NCI-H146 treated with DMSO at 0.1 percent for 48 hours (cell line): ENCODE measurements around the gene DEPDC1B.
"Not testable (repeated sequence)": the region's sequence is repeated elsewhere in the genome, so short reads cannot be mapped to it uniquely, and the experiment has no call there.

Experiments
- DNase-seq: peaks from one replicate; lab custom pipeline; 2025; ENCODE audit not compliant: unreplicated experiment; lab: John Stamatoyannopoulos, UW

The DEPDC1B gene

GRCh38 chr5:60590172-60590571 is 109.8 kb downstream of the DEPDC1B start:
- DNase-seq, result no peak

- not testable (repeated sequence) for DNase-seq
These were observed 112.7 kb downstream of the DEPDC1B start for GRCh38 chr5:60587312-60587711.

- DNase-seq, result no peak
These were observed 113.6 kb downstream of the DEPDC1B start for GRCh38 chr5:60586307-60586901.

GRCh38 chr5:60585618-60586017 is 114.3 kb downstream of the DEPDC1B start:
- DNase-seq, result no peak

- DNase-seq, result no peak
These were observed 115.7 kb downstream of the DEPDC1B start for GRCh38 chr5:60584304-60584703.

GRCh38 chr5:60583616-60584015 is 116.3 kb downstream of the DEPDC1B start:
- DNase-seq, result no peak

GRCh38 chr5:60578315-60578714 is 121.7 kb downstream of the DEPDC1B start:
- DNase-seq, result no peak

GRCh38 chr5:60577116-60577515 is 122.8 kb downstream of the DEPDC1B start:
- DNase-seq, result no peak

- DNase-seq, result no peak
These were observed 123.5 kb downstream of the DEPDC1B start for GRCh38 chr5:60576425-60576824.

- no peak for DNase-seq
These were observed 131.3 kb downstream of the DEPDC1B start for GRCh38 chr5:60568646-60569045.

- DNase-seq, result no peak
These were observed 136.2 kb downstream of the DEPDC1B start for GRCh38 chr5:60563696-60564324.

GRCh38 chr5:60553291-60553690 is 146.7 kb downstream of the DEPDC1B start:
- not testable (repeated sequence) for DNase-seq

- no peak for DNase-seq
These were observed 148.1 kb downstream of the DEPDC1B start for GRCh38 chr5:60551829-60552228.

- DNase-seq, result no peak
These were observed 148.7 kb downstream of the DEPDC1B start for GRCh38 chr5:60551250-60551649.

- DNase-seq, result no peak
These were observed 149.7 kb downstream of the DEPDC1B start for GRCh38 chr5:60550311-60550710.

GRCh38 chr5:60549841-60550240 is 150.1 kb downstream of the DEPDC1B start:
- no peak for DNase-seq
